OCI-LY7 (cell line): Measurements from ENCODE around the gene GPR82. TPM values are rescaled to one million over a fixed set of nuclear protein-coding genes. Genes with fewer than 3 reads are reported as not detected.

Experiments
- BruUV-seq: library from RNA; stranded (reverse); fragments of 400-500 nt; replicated peaks from 2 replicates; lab custom pipeline; 2021; lab: Mats Ljungman, UMichigan
- CTCF ChIA-PET: fragments of 300-600 bp; sonication (Branson Sonifier 250); formaldehyde crosslinking; loops from one replicate; lab custom pipeline; 2022; ENCODE audit warnings: antibody characterized with exemption; ENCODE audit not compliant: unreplicated experiment; lab: Charles Lee
- POLR2A ChIA-PET: fragments of 300-600 bp; sonication (Branson Sonifier 250); formaldehyde crosslinking; loops from one replicate; lab custom pipeline; 2022; ENCODE audit warnings: antibody characterized with exemption; lab: Charles Lee
- DNase-seq: peaks from one replicate; pipeline ENCODE4 v3.0.0-alpha.2; 2015; ENCODE audit warnings: low spot score
- H2AFZ ChIP-seq: fragments of 200-600 bp; sonication (generic), shearing (Covaris generic); 2 replicates; pipeline ENCODE4 v1.6.1; 2014; ENCODE audit warnings: mild to moderate bottlenecking, antibody characterized with exemption, low read length, moderate library complexity
- H3K27ac ChIP-seq: fragments of 200-600 bp; sonication (generic); 2 replicates; pipeline ENCODE4 v1.5.1; 2014; ENCODE audit warnings: mixed run types, low read depth, mild to moderate bottlenecking, moderate library complexity, low read length, inconsistent platforms; ENCODE audit not compliant: poor library complexity, severe bottlenecking
- H3K36me3 ChIP-seq: fragments of 200-600 bp; sonication (generic); 2 replicates; pipeline ENCODE4 v1.6.1; 2014; ENCODE audit warnings: mild to moderate bottlenecking, antibody characterized with exemption, low read length, moderate library complexity, mixed read lengths; ENCODE audit not compliant: insufficient read depth
- H3K4me1 ChIP-seq: fragments of 200-600 bp; sonication (generic); 2 replicates; pipeline ENCODE4 v1.5.1; 2014; ENCODE audit warnings: mild to moderate bottlenecking, low read length; ENCODE audit not compliant: insufficient read depth, poor library complexity, severe bottlenecking
- H3K4me2 ChIP-seq: fragments of 200-600 bp; sonication (generic); 2 replicates; pipeline ENCODE4 v1.6.1; 2014; ENCODE audit warnings: mild to moderate bottlenecking, low read length
- H3K4me3 ChIP-seq: fragments of 200-600 bp; sonication (generic); 2 replicates; pipeline ENCODE4 v1.5.1; 2014; ENCODE audit warnings: mild to moderate bottlenecking, low read depth, low read length; ENCODE audit not compliant: poor library complexity, severe bottlenecking
- H3K79me2 ChIP-seq: fragments of 200-600 bp; sonication (generic); 2 replicates; pipeline ENCODE4 v1.6.1; 2016; ENCODE audit warnings: low read depth, mild to moderate bottlenecking, low read length, moderate library complexity, mixed read lengths; ENCODE audit not compliant: insufficient read depth
- H3K9me2 ChIP-seq: fragments of 200-600 bp; sonication (generic); 2 replicates; pipeline ENCODE4 v1.6.1; 2016; ENCODE audit warnings: mild to moderate bottlenecking, low read length, mixed read lengths; ENCODE audit not compliant: insufficient read depth
- H3K9me3 ChIP-seq: fragments of 200-600 bp; sonication (generic); 2 replicates; pipeline ENCODE4 v1.6.1; 2014; ENCODE audit warnings: mild to moderate bottlenecking, mixed run types, low read length, mixed read lengths
- H4K20me1 ChIP-seq: fragments of 200-600 bp; sonication (generic); 2 replicates; pipeline ENCODE4 v1.6.1; 2014; ENCODE audit warnings: mild to moderate bottlenecking, antibody characterized with exemption, low read length, moderate library complexity, mixed read lengths; ENCODE audit not compliant: insufficient read depth
- EZH2phosphoT487 ChIP-seq: fragments of 200-600 bp; sonication (generic); IDR thresholded peaks from 2 replicates; pipeline ENCODE4 v1.6.1; 2018; ENCODE audit warnings: low read depth, borderline replicate concordance, mild to moderate bottlenecking, mixed run types, antibody characterized with exemption, low read length, moderate library complexity, mixed read lengths
- intact Hi-C: fragments of 100-400 bp; cut with micrococcal nuclease; formaldehyde crosslinking; loops from one replicate; pipeline ENCODE4 v1.10.0; 2022; ENCODE audit not compliant: unreplicated experiment
- small RNA-seq: library from RNA; depleted of rRNA; stranded (forward); fragments of <200 nt; gene quantifications from one replicate; pipeline ENCODE3, GENCODE V24; 2014
- total RNA-seq, 2 experiments: library from RNA; depleted of rRNA in 1 of 2; stranded (reverse); fragments of >200 nt in 1 of 2; shearing (Covaris generic) in 1 of 2; gene quantifications; 2 replicates each; pipeline ENCODE4 v1.2.3, GENCODE V29; 2014 to 2022
- TF ChIP-seq, protein P1 (sequence below): fragments of 200-600 bp; sonication (generic); conservative IDR thresholded peaks from 2 replicates; pipeline ENCODE4 v1.5.1; 2014; ENCODE audit warnings: mild to moderate bottlenecking, antibody characterized with exemption, low read length, moderate library complexity, mixed read lengths

Gene GPR82
- total RNA-seq, 2 experiments from 2014 or later, result 0.53 TPM; not detected in 1

DNA sequence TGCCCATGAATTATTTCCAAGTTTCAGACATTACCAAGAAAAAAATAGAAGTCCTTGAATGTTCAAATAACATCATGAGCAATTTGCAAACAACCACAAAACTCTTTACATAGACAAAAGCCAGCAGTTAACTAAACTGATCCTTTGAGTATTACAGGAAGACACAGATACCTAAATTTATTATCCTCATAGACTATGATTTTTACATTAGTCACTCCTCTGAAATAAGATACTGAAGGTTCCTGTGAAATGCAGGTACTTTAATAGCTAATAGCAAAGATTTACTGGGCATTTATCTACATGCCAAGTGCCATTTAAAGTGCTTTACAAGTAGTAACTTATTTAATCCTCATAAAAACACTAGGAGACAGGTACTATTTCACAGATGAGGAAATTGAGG lies 37.7 kb downstream of the GPR82 start:
- H3K79me2 ChIP-seq, result no peaks in the 10 kb centered on the region
- H3K4me3 ChIP-seq, result no peak overlapping the region
- TF ChIP-seq EZH2phosphoT487, result no peak
- TF ChIP-seq, protein P1, sequence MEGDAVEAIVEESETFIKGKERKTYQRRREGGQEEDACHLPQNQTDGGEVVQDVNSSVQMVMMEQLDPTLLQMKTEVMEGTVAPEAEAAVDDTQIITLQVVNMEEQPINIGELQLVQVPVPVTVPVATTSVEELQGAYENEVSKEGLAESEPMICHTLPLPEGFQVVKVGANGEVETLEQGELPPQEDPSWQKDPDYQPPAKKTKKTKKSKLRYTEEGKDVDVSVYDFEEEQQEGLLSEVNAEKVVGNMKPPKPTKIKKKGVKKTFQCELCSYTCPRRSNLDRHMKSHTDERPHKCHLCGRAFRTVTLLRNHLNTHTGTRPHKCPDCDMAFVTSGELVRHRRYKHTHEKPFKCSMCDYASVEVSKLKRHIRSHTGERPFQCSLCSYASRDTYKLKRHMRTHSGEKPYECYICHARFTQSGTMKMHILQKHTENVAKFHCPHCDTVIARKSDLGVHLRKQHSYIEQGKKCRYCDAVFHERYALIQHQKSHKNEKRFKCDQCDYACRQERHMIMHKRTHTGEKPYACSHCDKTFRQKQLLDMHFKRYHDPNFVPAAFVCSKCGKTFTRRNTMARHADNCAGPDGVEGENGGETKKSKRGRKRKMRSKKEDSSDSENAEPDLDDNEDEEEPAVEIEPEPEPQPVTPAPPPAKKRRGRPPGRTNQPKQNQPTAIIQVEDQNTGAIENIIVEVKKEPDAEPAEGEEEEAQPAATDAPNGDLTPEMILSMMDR, result no peak
- H3K9me3 ChIP-seq, result no peaks in the 10 kb centered on the region
- H3K4me1 ChIP-seq, result no peaks in the 10 kb centered on the region
- H3K27ac ChIP-seq, result no peak overlapping the region
- no peak overlapping the region for H2AFZ ChIP-seq
- no peak overlapping the region for H3K4me2 ChIP-seq
- DNase-seq, result no peak
- BruUV-seq, result no TSS peak
- H3K9me2 ChIP-seq, result no peaks in the 10 kb centered on the region
- ChIA-PET CTCF (no interaction called here), POLR2A (no interaction called here)
- no peaks in the 10 kb centered on the region for H4K20me1 ChIP-seq
- intact Hi-C loops, result no loop called here
- H3K36me3 ChIP-seq, result no peaks in the 10 kb centered on the region

DNA sequence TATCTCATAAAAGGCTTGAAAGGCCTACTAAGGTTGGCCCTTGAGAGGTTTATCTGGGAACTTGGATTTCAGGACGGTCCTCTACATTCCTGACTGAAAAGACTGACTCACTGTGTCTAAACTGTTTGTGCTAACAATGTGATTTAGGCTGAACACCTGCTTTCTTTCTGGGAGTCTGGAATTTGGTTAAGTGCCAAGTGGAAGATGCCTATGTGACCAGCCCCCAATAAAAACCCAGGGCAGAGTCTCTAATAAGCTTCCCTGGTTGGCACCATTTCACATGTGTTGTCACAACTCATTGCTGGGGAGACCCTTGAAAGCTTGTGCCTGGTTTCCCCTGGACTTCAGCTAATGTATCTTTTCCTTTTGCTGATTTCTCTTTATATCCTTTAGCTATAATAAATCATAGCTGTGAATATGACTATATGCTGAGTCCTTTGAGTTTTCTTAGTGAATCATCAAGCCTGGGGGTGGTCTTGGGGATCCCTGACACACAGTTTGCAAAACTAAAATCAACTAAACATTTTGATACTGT lies 55.1 kb downstream of the GPR82 start:
- DNase-seq, result no peak
- Histone ChIP-seq H4K20me1 (no peaks in the 10 kb centered on the region), H3K79me2 (no peaks in the 10 kb centered on the region), H3K4me2 (no peak overlapping the region), H3K4me3 (no peak overlapping the region), H3K36me3 (no peaks in the 10 kb centered on the region), H3K9me2 (no peaks in the 10 kb centered on the region), H2AFZ (no peak overlapping the region), H3K4me1 (no peaks in the 10 kb centered on the region), H3K27ac (no peak overlapping the region), H3K9me3 (no peaks in the 10 kb centered on the region)
- ChIA-PET CTCF (no interaction called here), POLR2A (interaction anchor here (1.0 kb wide), 1 partner anchor 43 kb away, joined by 3 read pairs; no protein-coding TSS in a partner anchor)
- no TSS peak for BruUV-seq
- intact Hi-C loops, result no loop called here
- TF ChIP-seq, protein P1, result no peak
- no peak for TF ChIP-seq EZH2phosphoT487

Small RNAs within 50 kb of the gene (small RNA-seq; reads per million reads assigned to genes)
- gene RN7SL144P, result not detected

Other genes with a start within 250 kb of the GPR82 start
- gene GPR34, start 35.2 kb upstream of the GPR82 start, total RNA-seq (2014; rRNA removed; shearing (Covaris generic)), result not detected in 2 replicates
- gene GPR34, start 35.2 kb upstream of the GPR82 start, total RNA-seq (2022), result not detected in 2 replicates
- gene CASK, start 199.4 kb downstream of the GPR82 start, total RNA-seq (2014; rRNA removed; shearing (Covaris generic)), result 18.6 and 27.9 TPM in 2 replicates
- gene CASK, start 199.4 kb downstream of the GPR82 start, total RNA-seq (2022), result 29.4 and 30.2 TPM in 2 replicates